ENCODE results near the gene TMEM101. TPM values are rescaled to one million over a fixed set of nuclear protein-coding genes. Genes with fewer than 3 reads are reported as not detected.
"Not testable (repeated sequence)": the region's sequence is repeated elsewhere in the genome, so short reads cannot be mapped to it uniquely, and the experiment has no call there.

TMEM101 gene
- total RNA-seq, 1 donor from 2014 or later: 52.4 TPM

- H3K36me3 ChIP-seq (ENCODE audit: control insufficient read depth, insufficient read depth, low read length): no peaks in the 10 kb centered on the region
- H3K4me3 ChIP-seq (ENCODE audit: low read depth, low read length): no peak overlapping the region
- TF ChIP-seq CTCF (IDR thresholded peaks at IDR 0.05; ENCODE audit: insufficient read depth, low read length, poor library complexity, severe bottlenecking): no peak
- no peaks in the 10 kb centered on the region for H3K27me3 ChIP-seq (ENCODE audit: control insufficient read depth, insufficient read depth, low read length)
- no peak for DNase-seq (ENCODE audit: low read depth)
Measured at GRCh38 chr17:44053125-44053872, 38.5 kb upstream of the TMEM101 start.

- Histone ChIP-seq H3K4me3 (ENCODE audit: low read depth, low read length) (no peak overlapping the region), H3K36me3 (ENCODE audit: control insufficient read depth, insufficient read depth, low read length) (peaks cover 2% of the 10 kb centered on the region), H3K27me3 (ENCODE audit: control insufficient read depth, insufficient read depth, low read length) (no peaks in the 10 kb centered on the region)
- no peak for TF ChIP-seq CTCF (IDR thresholded peaks at IDR 0.05; ENCODE audit: insufficient read depth, low read length, poor library complexity, severe bottlenecking)
- DNase-seq (ENCODE audit: low read depth): no peak
Measured at GRCh38 chr17:44049294-44050060, 34.7 kb upstream of the TMEM101 start.

GRCh38 chr17:44046893-44047292, 32.1 kb upstream of the TMEM101 start:
- not testable (repeated sequence) for H3K36me3 ChIP-seq (ENCODE audit: control insufficient read depth, insufficient read depth, low read length); H3K4me3 ChIP-seq (ENCODE audit: low read depth, low read length); DNase-seq (ENCODE audit: low read depth); H3K27me3 ChIP-seq (ENCODE audit: control insufficient read depth, insufficient read depth, low read length)

- Histone ChIP-seq H3K36me3 (ENCODE audit: control insufficient read depth, insufficient read depth, low read length) (peaks cover 2% of the 10 kb centered on the region), H3K27me3 (ENCODE audit: control insufficient read depth, insufficient read depth, low read length) (no peaks in the 10 kb centered on the region), H3K4me3 (ENCODE audit: low read depth, low read length) (no peak overlapping the region)
- DNase-seq (ENCODE audit: low read depth): no peak
- no peak for TF ChIP-seq CTCF (IDR thresholded peaks at IDR 0.05; ENCODE audit: insufficient read depth, low read length, poor library complexity, severe bottlenecking)
Measured at GRCh38 chr17:44045486-44045885, 30.7 kb upstream of the TMEM101 start.

- no peaks in the 10 kb centered on the region for H3K27me3 ChIP-seq (ENCODE audit: control insufficient read depth, insufficient read depth, low read length)
- no peak for DNase-seq (ENCODE audit: low read depth)
- TF ChIP-seq CTCF (IDR thresholded peaks at IDR 0.05; ENCODE audit: insufficient read depth, low read length, poor library complexity, severe bottlenecking): no peak
- no peak overlapping the region for H3K4me3 ChIP-seq (ENCODE audit: low read depth, low read length)
- peaks cover 3% of the 10 kb centered on the region for H3K36me3 ChIP-seq (ENCODE audit: control insufficient read depth, insufficient read depth, low read length)
Measured at GRCh38 chr17:44044071-44044470, 29.3 kb upstream of the TMEM101 start.

- Histone ChIP-seq H3K4me3 (ENCODE audit: low read depth, low read length) (no peak overlapping the region), H3K36me3 (ENCODE audit: control insufficient read depth, insufficient read depth, low read length) (peaks cover 3% of the 10 kb centered on the region), H3K27me3 (ENCODE audit: control insufficient read depth, insufficient read depth, low read length) (no peaks in the 10 kb centered on the region)
- no peak for DNase-seq (ENCODE audit: low read depth)
- no peak for TF ChIP-seq CTCF (IDR thresholded peaks at IDR 0.05; ENCODE audit: insufficient read depth, low read length, poor library complexity, severe bottlenecking)
Measured at GRCh38 chr17:44043272-44043696, 28.5 kb upstream of the TMEM101 start.
